HG02981 (cell line): Measurements from ENCODE around the gene DHRS9.

Experiments
- ATAC-seq: cut with Tn5 transposase; IDR thresholded peaks from one replicate; pipeline ENCODE4 v1.9.1; 2021; ENCODE audit warnings: mild to moderate bottlenecking, moderate library complexity; ENCODE audit not compliant: unreplicated experiment

The DHRS9 gene

DNA sequence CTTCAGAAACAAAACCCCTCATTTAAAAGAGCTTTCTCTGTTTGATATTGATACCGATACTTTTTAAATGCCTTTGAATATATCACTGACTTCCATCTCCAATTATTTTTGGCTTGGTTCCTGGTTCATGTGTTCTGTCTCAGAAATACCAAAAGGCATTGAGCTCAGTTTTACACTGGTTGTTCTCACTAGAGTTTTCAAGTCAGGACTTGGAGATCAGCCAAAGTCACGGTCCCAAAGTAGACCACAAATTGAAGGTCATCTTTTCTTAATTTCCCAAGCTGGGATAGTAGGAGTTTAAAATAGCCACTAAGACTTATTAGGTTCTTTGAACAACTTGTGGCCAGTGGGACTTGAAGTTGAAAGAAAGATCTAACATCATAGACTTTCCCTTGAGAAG is 24.2 kb downstream of the DHRS9 start:
- no peak for ATAC-seq

- no peak for ATAC-seq
These were observed 25.3 kb downstream of the DHRS9 start for GRCh38 chr2:169094676-169095075.

DNA sequence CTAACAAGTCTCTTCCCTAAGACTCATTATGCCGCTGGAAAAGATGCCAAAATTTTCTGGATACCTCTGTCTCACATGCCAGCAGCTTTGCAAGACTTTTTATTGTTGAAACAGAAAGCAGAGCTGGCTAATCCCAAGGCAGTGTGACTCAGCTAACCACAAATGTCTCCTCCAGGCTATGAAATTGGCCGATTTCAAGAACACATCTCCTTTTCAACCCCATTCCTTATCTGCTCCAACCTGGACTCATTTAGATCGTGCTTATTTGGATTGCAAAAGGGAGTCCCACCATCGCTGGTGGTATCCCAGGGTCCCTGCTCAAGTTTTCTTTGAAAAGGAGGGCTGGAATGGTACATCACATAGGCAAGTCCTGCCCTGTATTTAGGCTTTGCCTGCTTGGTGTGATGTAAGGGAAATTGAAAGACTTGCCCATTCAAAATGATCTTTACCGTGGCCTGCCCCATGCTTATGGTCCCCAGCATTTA is 26.3 kb downstream of the DHRS9 start:
- ATAC-seq: no peak

GRCh38 chr2:169104848-169105247 is 35.5 kb downstream of the DHRS9 start:
- ATAC-seq: no peak

DNA sequence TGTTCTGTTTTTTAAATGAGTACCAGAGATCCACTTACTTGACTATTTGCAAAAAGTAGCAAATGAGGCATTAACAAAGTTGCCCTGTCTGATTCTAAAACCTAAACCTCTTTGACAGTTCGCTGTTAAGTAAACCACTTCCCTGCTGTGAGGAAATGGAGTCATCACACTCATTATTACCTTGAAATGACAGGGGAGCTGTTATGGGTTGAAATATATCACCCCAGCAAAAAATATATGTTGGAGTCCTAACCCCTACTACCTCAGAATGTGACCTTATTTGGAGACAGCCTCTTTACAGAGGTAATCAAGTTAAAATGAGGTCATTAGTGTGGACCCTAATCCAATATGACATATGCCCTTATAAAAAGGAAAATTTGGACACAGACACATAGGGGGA is 36.1 kb downstream of the DHRS9 start:
- no peak for ATAC-seq

DNA sequence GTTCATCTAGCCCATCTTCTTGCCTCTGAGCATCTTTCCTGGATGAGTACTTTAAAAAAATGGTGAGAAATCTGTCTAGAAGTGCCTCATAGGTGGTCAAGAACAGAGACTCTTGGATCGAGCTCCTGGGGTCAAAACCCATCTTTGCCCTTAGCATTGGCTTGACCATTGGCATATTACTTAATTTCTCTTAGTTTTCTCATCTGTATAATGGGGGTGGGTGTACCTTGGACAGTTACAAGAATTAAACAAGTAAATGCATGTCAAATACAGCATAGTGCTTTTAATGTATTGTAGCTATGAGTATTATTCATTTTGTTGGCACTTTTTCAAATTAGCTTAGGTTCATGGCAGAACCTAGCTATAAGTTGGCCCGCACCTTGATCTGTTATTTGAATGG is 36.8 kb downstream of the DHRS9 start:
- no peak for ATAC-seq

- ATAC-seq: no peak
These were observed 37.5 kb downstream of the DHRS9 start for GRCh38 chr2:169106563-169107545.

GRCh38 chr2:169107645-169108044 is 38.3 kb downstream of the DHRS9 start:
- peak; percentile 68 for ATAC-seq

DNA sequence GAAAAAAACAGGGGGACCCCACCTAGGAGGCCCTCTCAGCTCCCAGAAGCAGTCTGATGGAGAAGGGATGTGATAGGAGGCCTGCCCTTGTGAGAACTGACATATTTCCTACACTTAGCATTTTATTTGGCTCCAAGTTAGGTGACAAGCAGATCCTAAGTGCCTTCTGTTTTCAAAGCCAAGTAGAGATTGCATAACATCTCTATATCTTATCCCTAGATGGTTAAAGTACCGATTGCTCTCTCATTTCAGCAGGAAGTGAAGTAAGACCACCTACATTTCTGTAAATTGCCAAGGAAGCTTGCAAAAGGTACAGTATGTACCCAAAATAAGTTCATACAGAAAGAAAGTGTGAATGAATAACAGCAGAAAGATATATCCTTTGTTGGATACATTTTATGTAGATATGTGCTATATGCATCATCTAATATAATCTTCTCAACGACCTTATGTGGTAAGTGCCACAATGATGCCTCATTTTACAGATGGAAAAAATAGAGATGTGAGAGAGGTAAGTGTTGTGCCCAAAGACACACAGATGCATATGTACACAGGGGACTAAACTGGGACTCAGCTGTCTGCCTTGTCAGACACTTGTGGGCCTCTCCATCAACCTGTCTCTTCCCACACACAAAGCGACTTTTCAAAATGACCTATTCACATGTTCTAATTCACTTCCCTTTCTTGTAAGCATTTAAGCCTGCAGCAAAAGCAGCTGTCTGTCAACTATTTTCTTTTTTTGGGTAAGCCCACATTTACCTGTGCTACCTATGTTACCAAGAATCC is 38.9 kb downstream of the DHRS9 start:
- no peak for ATAC-seq

DNA sequence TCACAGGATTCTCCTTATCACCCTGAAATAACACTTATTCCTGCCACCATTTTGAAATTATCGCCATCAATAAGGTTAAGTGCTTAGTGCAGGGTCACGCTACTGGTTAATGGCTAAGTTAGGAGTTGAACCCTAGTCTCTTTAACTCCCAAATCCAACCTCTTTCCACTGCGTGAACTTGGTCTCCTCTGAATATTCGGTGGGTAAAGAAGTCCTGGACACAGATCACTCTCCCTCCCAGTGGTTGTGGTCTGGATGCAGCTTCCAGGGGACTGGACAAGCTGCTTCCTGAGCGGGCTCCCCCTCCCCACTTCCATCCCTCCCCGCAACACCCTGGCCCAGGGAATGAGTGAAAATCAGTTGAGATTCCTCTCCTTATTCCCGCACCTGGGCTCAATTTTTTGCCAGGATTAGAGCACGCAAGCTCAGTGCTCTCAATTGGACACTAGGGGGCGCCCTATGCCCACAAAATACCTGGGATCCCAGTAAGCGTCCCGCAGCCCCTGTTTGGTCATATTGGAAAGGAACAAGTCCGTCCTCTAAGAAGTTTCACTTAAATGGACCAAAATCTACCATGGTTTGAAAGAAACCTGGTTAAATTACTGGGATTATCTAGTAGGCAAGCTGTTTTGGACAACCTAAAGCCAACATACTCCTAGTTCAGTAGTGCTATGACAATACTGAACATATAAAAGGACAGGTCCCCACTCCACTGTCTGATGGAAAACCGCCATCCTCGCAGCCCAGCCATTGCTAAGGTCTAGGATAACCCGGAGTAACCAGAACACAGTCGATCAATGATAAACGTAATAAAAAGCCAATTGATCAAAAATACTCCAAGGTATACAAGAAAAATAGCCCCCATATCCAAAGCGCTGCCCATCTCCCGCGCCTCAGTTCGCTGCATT is 40.4 kb downstream of the DHRS9 start:
- peak; percentile 66 for ATAC-seq

GRCh38 chr2:169110419-169110818 is 41.1 kb downstream of the DHRS9 start:
- no peak for ATAC-seq

DNA sequence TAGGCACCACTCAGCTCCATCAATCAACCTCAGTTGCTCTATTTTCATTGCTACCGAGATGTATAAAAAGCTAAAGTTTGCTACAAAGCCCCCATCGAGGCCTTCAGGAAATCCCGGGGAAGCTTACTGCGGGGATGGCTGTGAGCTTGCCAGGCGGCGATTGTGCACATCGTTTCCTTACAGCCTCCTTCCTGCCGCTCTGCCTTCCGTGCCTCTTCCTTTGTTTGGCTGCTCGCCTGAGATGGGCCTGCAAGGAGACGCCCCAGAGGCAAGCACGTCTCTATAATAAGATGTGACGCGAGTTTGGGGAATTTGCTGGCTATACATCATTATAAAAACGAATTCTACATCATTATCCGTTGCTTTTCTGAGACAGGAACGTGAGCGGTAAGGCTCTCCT is 41.6 kb downstream of the DHRS9 start:
- no peak for ATAC-seq

DNA sequence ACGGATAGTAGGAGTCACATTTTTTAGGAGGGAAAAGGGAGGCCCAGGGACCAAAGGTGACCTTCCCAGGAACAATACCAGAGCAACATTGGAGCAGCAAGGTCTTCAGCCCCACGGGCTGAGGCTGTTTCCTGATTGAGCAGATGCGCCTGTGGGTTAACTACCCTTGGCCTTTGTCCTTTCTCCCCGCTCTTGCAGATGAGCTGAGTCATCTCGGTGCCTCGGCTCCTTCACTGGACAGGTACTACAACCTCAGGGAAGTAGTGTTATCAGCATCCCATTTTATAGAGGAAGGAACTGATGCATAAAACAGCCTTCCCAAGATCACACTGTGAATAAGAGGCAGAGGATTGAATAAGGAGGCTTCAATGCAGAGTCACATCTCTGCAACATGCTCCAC is 43.5 kb downstream of the DHRS9 start:
- ATAC-seq: no peak

DNA sequence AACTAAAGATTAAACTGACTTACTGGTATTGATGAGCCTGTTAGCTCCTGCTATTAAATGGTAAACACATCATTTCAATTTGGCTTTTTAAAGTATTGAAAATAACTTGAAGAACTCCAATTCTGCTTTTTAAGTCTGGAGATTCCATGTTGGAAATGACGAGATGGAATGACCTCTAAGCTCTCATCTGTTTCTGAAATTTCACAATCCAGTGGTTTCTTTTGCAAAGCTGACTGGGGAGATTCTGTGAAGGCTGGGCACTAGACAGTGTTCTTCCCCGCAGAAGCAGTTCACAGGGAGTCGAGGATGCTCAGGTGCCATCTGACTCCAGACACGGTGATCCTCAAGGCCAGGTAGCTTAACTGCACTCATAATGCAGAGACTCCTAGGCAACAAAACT is 44.7 kb downstream of the DHRS9 start:
- no peak for ATAC-seq

GRCh38 chr2:169116327-169116726 is 47.0 kb downstream of the DHRS9 start:
- no peak for ATAC-seq

DNA sequence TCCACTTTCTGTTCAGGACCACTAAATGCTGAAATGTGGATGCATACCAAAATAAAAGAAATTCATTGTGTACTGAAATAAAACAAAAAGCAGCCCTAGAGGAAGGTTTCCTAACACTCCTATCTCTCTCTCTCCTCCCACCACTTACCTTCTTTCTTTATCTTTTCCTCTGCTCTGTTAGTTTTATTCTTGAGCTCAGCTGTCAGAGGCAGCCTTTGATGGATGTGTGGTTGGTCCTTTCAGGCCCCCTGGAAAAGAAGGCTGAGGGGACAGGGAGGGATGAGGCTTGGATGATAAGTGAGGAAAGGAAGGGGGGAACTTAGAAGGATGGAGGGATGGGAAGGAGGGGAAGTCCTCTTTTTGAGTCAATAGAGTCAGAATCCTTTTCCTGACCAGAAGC is 47.6 kb downstream of the DHRS9 start:
- no peak for ATAC-seq

DNA sequence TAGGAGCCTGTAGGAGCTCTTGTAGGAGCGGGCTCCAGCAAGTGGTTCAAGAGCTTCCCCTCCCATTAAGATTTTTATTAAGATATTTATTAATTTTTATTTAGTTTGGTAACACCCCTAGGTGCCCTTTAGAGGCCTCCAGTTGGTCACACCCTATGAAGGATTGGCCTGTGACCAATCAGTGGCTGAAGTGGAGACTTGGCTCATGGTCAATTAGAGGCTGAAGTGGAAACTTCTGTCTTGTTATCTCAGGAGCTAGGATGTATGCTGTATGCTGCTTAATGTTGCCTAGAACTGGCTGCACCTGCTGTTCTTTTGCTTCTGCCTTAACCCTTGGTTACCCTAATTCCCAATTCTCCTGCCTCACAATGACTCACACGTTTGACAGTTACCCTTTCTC is 48.7 kb downstream of the DHRS9 start:
- ATAC-seq: no peak

DNA sequence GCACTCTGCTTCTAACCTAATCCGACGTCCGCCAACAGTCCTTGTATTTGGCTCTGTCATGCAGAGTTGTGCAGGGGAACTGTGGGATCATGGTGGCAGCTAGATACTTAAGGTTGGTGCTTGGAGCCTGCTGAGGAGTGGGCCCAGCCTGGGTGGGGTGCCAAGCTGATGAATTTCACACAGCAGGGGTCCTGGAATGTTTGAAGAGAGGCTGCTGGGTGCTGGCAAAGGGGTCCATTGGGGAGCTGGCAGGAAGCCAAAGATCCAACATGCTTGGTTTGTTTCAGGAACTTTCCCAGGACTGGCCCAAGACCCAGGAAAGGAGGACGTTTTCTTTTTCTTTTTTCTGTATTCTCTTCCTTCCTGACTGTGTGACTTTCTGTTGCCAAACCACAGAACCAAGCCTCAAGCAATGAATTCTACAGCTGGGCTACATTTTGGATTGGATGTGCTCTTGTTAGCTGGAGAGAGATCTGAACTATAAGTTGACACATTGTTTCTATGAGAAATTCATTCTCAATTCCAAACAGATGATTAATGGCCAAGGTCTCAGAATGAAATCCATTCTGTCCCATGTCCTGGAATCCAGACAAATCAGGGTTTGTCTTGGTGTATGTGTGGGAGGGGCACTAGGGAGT is 49.9 kb downstream of the DHRS9 start:
- no peak for ATAC-seq

- no peak for ATAC-seq
These were observed 50.5 kb downstream of the DHRS9 start for GRCh38 chr2:169119851-169120250.

DNA sequence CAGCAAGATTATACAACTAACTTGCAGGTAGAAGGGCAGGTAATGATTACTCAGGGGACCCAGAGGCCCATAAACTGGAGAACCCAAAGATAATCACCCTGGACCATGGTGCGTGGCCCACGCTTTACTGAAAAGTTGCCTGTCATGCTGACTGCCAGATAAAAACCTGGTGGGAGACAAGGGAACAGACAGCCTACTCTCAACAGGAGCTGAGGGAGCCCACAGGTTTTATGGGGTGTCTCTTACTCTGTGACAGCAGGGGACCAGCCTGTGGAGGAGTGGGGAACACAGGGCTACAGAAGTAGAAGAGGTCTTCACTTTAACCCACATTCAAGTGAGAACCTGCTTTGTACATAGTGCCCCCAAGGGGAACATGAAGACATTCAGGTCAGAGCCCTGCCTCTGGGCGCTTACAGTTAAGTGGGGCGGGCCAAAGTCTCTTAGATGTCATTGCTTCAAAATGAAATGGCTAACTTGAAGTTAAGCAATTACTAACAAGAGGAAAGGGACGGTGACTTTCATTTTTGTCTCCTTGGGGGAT is 60.4 kb downstream of the DHRS9 start:
- ATAC-seq: no peak
